Fibroblast of skin of scalp (primary cell): ENCODE results near the gene NT5E.

Experiments
- DNase-seq: peaks from one replicate; pipeline ENCODE4 v3.0.0-alpha.2; 2013

NT5E gene

GRCh38 chr6:85460921-85461797 is 11.3 kb downstream of the NT5E start:
- DNase-seq, result no peak

- no peak for DNase-seq
Measured at GRCh38 chr6:85461798-85462170, 11.9 kb downstream of the NT5E start.

- no peak for DNase-seq
Measured at GRCh38 chr6:85462673-85463072, 12.8 kb downstream of the NT5E start.

GRCh38 chr6:85463621-85464259 is 13.9 kb downstream of the NT5E start:
- DNase-seq, result no peak

- DNase-seq, result peak; percentile 95
Measured at GRCh38 chr6:85464260-85464644, 14.4 kb downstream of the NT5E start.

- peak; percentile 81 for DNase-seq
Measured at GRCh38 chr6:85464722-85465150, 14.9 kb downstream of the NT5E start.

GRCh38 chr6:85465762-85466161 is 15.9 kb downstream of the NT5E start:
- no peak for DNase-seq

- DNase-seq, result no peak
Measured at GRCh38 chr6:85468326-85468725, 18.4 kb downstream of the NT5E start.

GRCh38 chr6:85469276-85470022 is 19.6 kb downstream of the NT5E start:
- no peak for DNase-seq

- DNase-seq, result no peak
Measured at GRCh38 chr6:85470023-85470410, 20.1 kb downstream of the NT5E start.

- DNase-seq, result peak; percentile 71
Measured at GRCh38 chr6:85472744-85473143, 22.9 kb downstream of the NT5E start.

GRCh38 chr6:85473748-85474147 is 23.9 kb downstream of the NT5E start:
- no peak for DNase-seq

- no peak for DNase-seq
Measured at GRCh38 chr6:85476532-85476931, 26.6 kb downstream of the NT5E start.

- DNase-seq, result peak; percentile 14
Measured at GRCh38 chr6:85479208-85479607, 29.3 kb downstream of the NT5E start.

- DNase-seq, result peak; percentile 34
Measured at GRCh38 chr6:85482206-85482904, 32.5 kb downstream of the NT5E start.

- peak; percentile 72 for DNase-seq
Measured at GRCh38 chr6:85482905-85483700, 33.2 kb downstream of the NT5E start.

GRCh38 chr6:85483846-85484245 is 34.0 kb downstream of the NT5E start:
- DNase-seq, result no peak

- no peak for DNase-seq
Measured at GRCh38 chr6:85484948-85485347, 35.1 kb downstream of the NT5E start.

GRCh38 chr6:85490516-85491248 is 40.8 kb downstream of the NT5E start:
- peak; percentile 28 for DNase-seq

GRCh38 chr6:85493389-85493788 is 43.5 kb downstream of the NT5E start:
- DNase-seq, result no peak
